ENCODE data around the gene VHLL. TPM values are rescaled to one million over a fixed set of nuclear protein-coding genes. Genes with fewer than 3 reads are reported as not detected.

VHLL gene
- total and polyA plus RNA-seq, 2 of the 13 experiments (the other 11 are each of a cell fraction or from before 2014, with no cell fraction given) = 0.24 TPM; not detected in 1

DNA sequence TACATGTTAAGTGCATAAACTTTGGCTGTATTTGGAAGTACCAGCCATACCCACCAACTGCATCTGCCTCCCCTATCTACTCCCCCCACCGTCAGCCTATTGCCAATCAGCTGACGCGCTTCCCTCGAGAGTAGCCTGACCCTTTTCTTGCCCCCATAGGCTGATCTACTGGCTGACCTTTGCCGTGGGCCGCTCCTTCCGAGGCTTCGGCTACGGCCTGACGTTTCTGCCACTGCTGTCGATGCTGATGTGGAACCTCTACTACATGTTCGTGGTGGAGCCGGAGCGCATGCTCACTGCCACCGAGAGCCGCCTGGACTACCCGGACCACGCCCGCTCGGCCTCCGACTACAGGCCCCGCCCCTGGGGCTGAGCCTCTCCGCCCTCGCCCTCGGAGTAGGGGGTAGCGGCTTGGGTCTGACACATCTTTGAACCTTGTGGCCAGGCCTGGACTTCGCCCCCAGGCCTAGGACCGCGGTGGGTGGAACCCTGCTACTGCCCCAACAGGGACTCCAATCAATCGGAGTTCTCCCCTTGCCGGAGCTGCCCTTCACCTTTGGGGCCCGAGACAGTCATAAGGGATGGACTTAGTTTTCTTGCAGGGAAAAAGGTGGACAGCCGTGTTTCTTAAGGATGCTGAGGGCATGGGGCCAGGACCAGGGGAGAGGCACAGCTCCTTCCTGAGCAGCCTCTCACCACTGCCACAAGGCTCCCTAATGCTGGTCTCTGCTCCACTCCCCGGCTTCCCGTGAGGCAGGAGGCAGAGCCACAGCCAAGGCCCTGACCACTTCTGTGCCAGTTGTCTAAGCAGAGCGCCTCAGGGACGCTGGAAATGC, 7.7 kb downstream of the VHLL start (continued):
- TF ChIP-seq RERE (CRISPR knock-in tag; IDR thresholded peaks at IDR 0.05; ENCODE audit: low read depth) (0 out of 2 replicates have a peak, but pooled peaks have one; percentile 60), RBFOX2 (IDR thresholded peaks at IDR 0.05; ENCODE audit: low read depth, low read length) (peak; percentile 87), HNRNPUL1 (IDR thresholded peaks at IDR 0.05; ENCODE audit: low read depth, low read length) (no peak), SIX1 (CRISPR knock-in tag; IDR thresholded peaks at IDR 0.05; ENCODE audit: borderline replicate concordance) (0 out of 2 replicates have a peak, but pooled peaks have one; percentile 43), ZNF30 (CRISPR knock-in tag; IDR thresholded peaks at IDR 0.05) (no peak), SOX13 (IDR thresholded peaks at IDR 0.05) (no peak), SOX13 (CRISPR knock-in tag; conservative IDR thresholded peaks at IDR 0.05 in 1 of 2, IDR thresholded peaks at IDR 0.05 in 1 of 2) (no peak), ZNF792 (CRISPR knock-in tag; IDR thresholded peaks at IDR 0.05) (no peak), SRSF1 (optimal IDR thresholded peaks at IDR 0.05; ENCODE audit: low read depth, low read length) (peak; percentile 67), ZNF225 (CRISPR knock-in tag; IDR thresholded peaks at IDR 0.05) (peak; percentile 72), RARG (CRISPR knock-in tag; IDR thresholded peaks at IDR 0.05; ENCODE audit: low read depth) (no peak), RXRB (CRISPR knock-in tag; IDR thresholded peaks at IDR 0.05; ENCODE audit: borderline replicate concordance) (peak; percentile 75; the same call in 1 of the 2 replicates), GRHL1 (CRISPR knock-in tag; conservative IDR thresholded peaks at IDR 0.05) (no peak)
- TF ChIP-seq, protein P1, sequence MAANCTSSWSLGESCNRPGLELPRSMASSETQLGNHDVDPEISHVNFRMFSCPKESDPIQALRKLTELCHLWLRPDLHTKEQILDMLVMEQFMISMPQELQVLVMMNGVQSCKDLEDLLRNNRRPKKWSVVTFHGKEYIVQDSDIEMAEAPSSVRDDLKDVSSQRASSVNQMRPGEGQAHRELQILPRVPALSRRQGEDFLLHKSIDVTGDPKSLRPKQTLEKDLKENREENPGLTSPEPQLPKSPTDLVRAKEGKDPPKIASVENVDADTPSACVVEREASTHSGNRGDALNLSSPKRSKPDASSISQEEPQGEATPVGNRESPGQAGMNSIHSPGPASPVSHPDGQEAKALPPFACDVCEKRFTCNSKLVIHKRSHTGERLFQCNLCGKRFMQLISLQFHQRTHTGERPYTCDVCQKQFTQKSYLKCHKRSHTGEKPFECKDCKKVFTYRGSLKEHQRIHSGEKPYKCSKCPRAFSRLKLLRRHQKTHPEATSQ (CRISPR knock-in tag; IDR thresholded peaks at IDR 0.05; ENCODE audit: borderline replicate concordance) = no peak
- TF ChIP-seq, protein P2, sequence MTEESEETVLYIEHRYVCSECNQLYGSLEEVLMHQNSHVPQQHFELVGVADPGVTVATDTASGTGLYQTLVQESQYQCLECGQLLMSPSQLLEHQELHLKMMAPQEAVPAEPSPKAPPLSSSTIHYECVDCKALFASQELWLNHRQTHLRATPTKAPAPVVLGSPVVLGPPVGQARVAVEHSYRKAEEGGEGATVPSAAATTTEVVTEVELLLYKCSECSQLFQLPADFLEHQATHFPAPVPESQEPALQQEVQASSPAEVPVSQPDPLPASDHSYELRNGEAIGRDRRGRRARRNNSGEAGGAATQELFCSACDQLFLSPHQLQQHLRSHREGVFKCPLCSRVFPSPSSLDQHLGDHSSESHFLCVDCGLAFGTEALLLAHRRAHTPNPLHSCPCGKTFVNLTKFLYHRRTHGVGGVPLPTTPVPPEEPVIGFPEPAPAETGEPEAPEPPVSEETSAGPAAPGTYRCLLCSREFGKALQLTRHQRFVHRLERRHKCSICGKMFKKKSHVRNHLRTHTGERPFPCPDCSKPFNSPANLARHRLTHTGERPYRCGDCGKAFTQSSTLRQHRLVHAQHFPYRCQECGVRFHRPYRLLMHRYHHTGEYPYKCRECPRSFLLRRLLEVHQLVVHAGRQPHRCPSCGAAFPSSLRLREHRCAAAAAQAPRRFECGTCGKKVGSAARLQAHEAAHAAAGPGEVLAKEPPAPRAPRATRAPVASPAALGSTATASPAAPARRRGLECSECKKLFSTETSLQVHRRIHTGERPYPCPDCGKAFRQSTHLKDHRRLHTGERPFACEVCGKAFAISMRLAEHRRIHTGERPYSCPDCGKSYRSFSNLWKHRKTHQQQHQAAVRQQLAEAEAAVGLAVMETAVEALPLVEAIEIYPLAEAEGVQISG (CRISPR knock-in tag; IDR thresholded peaks at IDR 0.05) = peak; percentile 83
